Tibial nerve (tissue), 4 donors: ENCODE data around the gene TKT. TPM values are rescaled to one million over a fixed set of nuclear protein-coding genes. Genes with fewer than 3 reads are reported as not detected.

Experiments
- DNase-seq, 2 donors: peaks; one replicate each; pipeline ENCODE4 v3.0.0-alpha.2; 2019; ENCODE audit warnings: low spot score in 2 of 2
- H3K27ac ChIP-seq, 4 donors: fragments of 200-600 bp; sonication (generic) in 3 of 4; one replicate each; pipeline ENCODE4 v1.5.1; 2017 to 2019; ENCODE audit warnings: mild to moderate bottlenecking in 1 of 4
- H3K27me3 ChIP-seq, 2 donors: fragments of 200-600 bp; sonication (generic) in 1 of 2; one replicate each; pipeline versions ENCODE4 v1.5.1 to v1.6.0; 2017 to 2019
- H3K36me3 ChIP-seq, 3 donors: fragments of 200-600 bp; sonication (generic); one replicate each; pipeline ENCODE4 v1.5.1; 2018 to 2019
- H3K4me1 ChIP-seq, 4 donors: fragments of 200-600 bp; sonication (generic) in 3 of 4; one replicate each; pipeline ENCODE4 v1.5.1; 2017 to 2019
- H3K4me3 ChIP-seq, 4 donors: fragments of 200-600 bp; sonication (generic) in 3 of 4; one replicate each; pipeline ENCODE4 v1.5.1; 2017 to 2019; ENCODE audit warnings: mild to moderate bottlenecking in 1 of 4, moderate library complexity in 1 of 4
- H3K9me3 ChIP-seq, 4 donors: fragments of 200-600 bp; sonication (generic) in 3 of 4; one replicate each; pipeline ENCODE4 v1.5.1; 2017 to 2019
- EP300 ChIP-seq, 2 donors: sonication (generic); formaldehyde crosslinking; IDR thresholded peaks; one replicate each; pipeline ENCODE4 v1.6.1; 2017; ENCODE audit warnings: antibody characterized with exemption in 2 of 2, mild to moderate bottlenecking in 1 of 2
- POLR2A ChIP-seq, 2 donors: fragments of 450-650 bp; IDR thresholded peaks; one replicate each; pipeline ENCODE4 v1.6.1; 2017; ENCODE audit warnings: antibody characterized with exemption in 2 of 2, mild to moderate bottlenecking in 2 of 2, moderate library complexity in 2 of 2
- WGBS, 2 donors: methylation state at CpG; one replicate each; pipeline ENCODE4 v1.1.5; 2018; 5-methylcytosine and 5-hydroxymethylcytosine counted together
- total RNA-seq, 4 donors: library from RNA; depleted of rRNA; stranded (reverse); fragments of >200 nt; gene quantifications; one replicate each; pipeline ENCODE4 v1.1.0, GENCODE V29; 2016
- TF ChIP-seq, protein P1 (sequence below), 5 experiments: fragments of 200-600 bp in 3 of 5; fragments of 450-650 bp in 2 of 5; sonication (generic) in 3 of 5; IDR thresholded peaks; one replicate each; pipeline ENCODE4 v1.5.1; 2016 to 2019; ENCODE audit warnings: antibody characterized with exemption in 5 of 5, mild to moderate bottlenecking in 3 of 5, moderate library complexity in 2 of 5

Gene TKT
- total RNA-seq, 4 donors from 2014 or later: 156 to 224 (median 208) TPM

DNA sequence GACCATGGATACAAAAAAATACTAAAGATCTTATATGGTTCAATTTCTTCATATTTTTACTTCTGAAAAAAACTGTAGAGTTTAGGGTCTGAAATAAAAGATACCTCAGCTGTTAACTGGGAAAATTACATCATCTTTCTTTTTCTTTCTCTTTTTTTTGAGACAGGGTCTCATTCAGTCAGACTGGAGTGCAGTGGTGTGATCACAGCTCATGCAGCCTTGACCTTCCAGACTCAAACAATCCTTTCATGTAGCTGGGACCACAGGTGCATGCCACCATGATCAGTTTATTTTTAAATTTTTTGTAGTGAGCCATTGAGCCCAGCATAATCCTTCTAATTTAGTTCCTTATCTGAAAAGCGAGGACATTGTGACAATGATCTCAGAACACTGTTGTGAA, 39.6 kb upstream of the TKT start:
- WGBS, 2 donors: 94 to 100% methylated on average over 1 of the region's 1 CpG
- DNase-seq: no peak
- Histone ChIP-seq H3K9me3 (no peaks in the 10 kb centered on the region), H3K36me3 (peaks cover 0 to 71% (median 7%) of the 10 kb centered on the region in 3 donors), H3K4me1 (peaks cover 0 to 10% (median 1%) of the 10 kb centered on the region in 4 donors), H3K27ac (no peak overlapping the region), H3K27me3 (no peaks in the 10 kb centered on the region), H3K4me3 (no peak overlapping the region)
- TF ChIP-seq POLR2A (IDR thresholded peaks at IDR 0.05) (no peak), EP300 (IDR thresholded peaks at IDR 0.05) (no peak)
- TF ChIP-seq, protein P1, sequence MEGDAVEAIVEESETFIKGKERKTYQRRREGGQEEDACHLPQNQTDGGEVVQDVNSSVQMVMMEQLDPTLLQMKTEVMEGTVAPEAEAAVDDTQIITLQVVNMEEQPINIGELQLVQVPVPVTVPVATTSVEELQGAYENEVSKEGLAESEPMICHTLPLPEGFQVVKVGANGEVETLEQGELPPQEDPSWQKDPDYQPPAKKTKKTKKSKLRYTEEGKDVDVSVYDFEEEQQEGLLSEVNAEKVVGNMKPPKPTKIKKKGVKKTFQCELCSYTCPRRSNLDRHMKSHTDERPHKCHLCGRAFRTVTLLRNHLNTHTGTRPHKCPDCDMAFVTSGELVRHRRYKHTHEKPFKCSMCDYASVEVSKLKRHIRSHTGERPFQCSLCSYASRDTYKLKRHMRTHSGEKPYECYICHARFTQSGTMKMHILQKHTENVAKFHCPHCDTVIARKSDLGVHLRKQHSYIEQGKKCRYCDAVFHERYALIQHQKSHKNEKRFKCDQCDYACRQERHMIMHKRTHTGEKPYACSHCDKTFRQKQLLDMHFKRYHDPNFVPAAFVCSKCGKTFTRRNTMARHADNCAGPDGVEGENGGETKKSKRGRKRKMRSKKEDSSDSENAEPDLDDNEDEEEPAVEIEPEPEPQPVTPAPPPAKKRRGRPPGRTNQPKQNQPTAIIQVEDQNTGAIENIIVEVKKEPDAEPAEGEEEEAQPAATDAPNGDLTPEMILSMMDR (IDR thresholded peaks at IDR 0.05): no peak

DNA sequence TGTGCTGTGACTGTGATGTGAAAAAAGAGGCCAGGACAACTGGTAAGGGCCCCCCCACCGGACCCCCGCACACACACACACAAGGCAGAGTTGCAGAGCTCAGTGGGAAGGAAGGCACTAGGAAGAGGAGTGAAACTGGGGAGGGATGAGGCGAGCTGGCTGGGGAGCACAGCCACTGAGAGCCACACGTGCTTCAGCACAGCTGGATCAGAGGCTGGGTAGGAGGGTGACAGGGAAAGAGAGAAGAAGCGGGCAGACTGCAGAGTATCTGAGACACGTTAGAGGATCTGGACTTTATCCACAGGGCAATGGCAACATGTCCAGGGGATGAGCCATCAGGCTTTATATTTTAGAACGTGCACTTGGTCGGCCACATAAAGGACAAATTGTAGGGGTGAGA, 38.0 kb upstream of the TKT start:
- Histone ChIP-seq H3K27ac (no peak overlapping the region), H3K36me3 (peaks cover 0 to 79% (median 7%) of the 10 kb centered on the region in 3 donors), H3K27me3 (no peaks in the 10 kb centered on the region), H3K4me3 (no peak overlapping the region), H3K9me3 (no peaks in the 10 kb centered on the region), H3K4me1 (no peaks in the 10 kb centered on the region)
- 77 to 78% methylated on average over 8 of the region's 8 CpGs for WGBS, 2 donors
- no peak for DNase-seq
- TF ChIP-seq, protein P1 (IDR thresholded peaks at IDR 0.05): no peak
- no peak for TF ChIP-seq POLR2A (IDR thresholded peaks at IDR 0.05)
- TF ChIP-seq EP300 (IDR thresholded peaks at IDR 0.05): no peak

DNA sequence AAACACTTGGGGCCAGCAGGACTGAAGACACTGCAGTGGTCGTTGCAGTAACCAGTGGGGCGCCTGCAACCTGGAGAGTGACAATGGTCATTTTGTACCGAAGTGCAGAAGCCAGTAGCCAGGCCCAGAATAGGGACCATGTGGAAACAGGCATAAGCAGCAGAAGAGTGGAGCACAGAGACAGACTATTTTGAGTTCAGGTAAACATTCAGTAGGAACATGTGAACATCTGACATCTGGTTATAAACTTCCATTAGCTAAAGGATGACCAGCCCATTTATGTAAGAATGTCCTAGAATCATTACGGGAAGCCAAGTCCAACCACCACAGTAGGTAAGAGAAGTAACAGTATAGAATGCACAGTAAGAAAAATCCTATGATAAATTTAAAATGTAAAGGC, 32.4 kb upstream of the TKT start:
- DNase-seq: no peak
- 65 to 66% methylated on average over 4 of the region's 4 CpGs for WGBS, 2 donors
- Histone ChIP-seq H3K9me3 (no peaks in the 10 kb centered on the region), H3K36me3 (peaks cover 0 to 63% (median 7%) of the 10 kb centered on the region in 3 donors), H3K27ac (peak overlapping the region in 2 of 4 donors; percentile 80 to 86), H3K27me3 (no peaks in the 10 kb centered on the region), H3K4me3 (no peak overlapping the region), H3K4me1 (peaks cover 0 to 35% (median 13%) of the 10 kb centered on the region in 4 donors)
- TF ChIP-seq POLR2A (IDR thresholded peaks at IDR 0.05) (no peak), EP300 (IDR thresholded peaks at IDR 0.05) (no peak)
- TF ChIP-seq, protein P1 (IDR thresholded peaks at IDR 0.05): no peak

DNA sequence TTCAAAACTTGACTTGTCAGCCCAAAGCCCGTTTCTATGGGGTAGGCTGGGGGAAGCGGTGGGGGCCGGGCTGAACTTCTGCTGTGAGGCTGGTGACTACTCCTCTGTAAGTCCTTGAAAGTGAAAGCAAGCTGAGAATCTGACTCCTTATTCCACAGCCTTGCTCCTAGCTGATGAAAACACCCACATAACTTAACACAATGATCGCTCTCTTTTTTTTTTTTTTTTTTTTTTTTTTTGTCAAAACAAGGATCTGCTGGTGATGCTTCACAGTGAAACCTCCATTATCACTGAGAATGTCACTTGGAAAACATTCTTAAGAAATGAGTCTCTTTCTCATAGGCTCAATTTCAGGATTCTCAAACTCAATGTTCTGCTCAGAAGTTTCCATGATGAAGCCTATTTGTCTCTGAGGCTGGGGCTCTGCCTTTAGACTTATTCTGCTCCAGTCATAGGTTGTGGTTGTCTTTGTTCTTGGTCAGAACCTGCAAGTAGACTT, 31.4 kb upstream of the TKT start:
- Histone ChIP-seq H3K4me3 (peak overlapping the region in 1 of 4 donors; percentile 14), H3K4me1 (peaks cover 0 to 35% (median 13%) of the 10 kb centered on the region in 4 donors), H3K9me3 (no peaks in the 10 kb centered on the region), H3K27me3 (no peaks in the 10 kb centered on the region), H3K36me3 (peaks cover 0 to 55% (median 7%) of the 10 kb centered on the region in 3 donors), H3K27ac (peak overlapping the region; percentile 48 to 86 (median 71))
- DNase-seq: no peak
- 35 to 36% methylated on average over 4 of the region's 4 CpGs for WGBS, 2 donors
- TF ChIP-seq EP300 (IDR thresholded peaks at IDR 0.05) (peak in 1 of 2 donors; percentile 27), POLR2A (IDR thresholded peaks at IDR 0.05) (no peak)

DNA sequence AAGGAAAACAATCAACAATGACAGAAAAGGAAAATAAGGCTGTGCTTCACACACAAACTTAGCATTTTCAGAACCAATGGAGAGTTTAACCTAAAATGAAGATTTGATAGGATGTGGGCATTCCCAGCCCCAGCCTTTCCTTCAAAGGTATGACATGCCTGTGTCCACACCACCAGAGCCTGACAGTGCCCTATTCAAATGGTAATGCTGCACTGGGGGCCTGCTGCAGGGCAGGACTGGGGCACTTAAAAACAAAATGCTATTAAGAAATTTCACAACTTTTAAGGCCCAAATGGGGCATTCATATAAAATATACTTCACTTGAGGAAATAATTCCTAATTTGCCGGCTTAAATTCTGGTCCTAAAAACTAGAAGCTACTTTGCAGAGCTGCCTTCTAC, 30.9 kb upstream of the TKT start:
- Histone ChIP-seq H3K4me1 (peaks cover 0 to 35% (median 13%) of the 10 kb centered on the region in 4 donors), H3K27ac (peak overlapping the region; percentile 48 to 86 (median 71)), H3K4me3 (peak overlapping the region in 2 of 4 donors; percentile 7 to 14), H3K27me3 (no peaks in the 10 kb centered on the region), H3K36me3 (peaks cover 0 to 50% (median 2%) of the 10 kb centered on the region in 3 donors), H3K9me3 (no peaks in the 10 kb centered on the region)
- WGBS, 2 donors: 41 to 54% methylated on average over 1 of the region's 1 CpG
- no peak for DNase-seq
- no peak for TF ChIP-seq POLR2A (IDR thresholded peaks at IDR 0.05)
- TF ChIP-seq EP300 (IDR thresholded peaks at IDR 0.05): no peak
- TF ChIP-seq, protein P1 (IDR thresholded peaks at IDR 0.05): no peak
